HG02938 (cell line): ENCODE data around the gene RABL2B.
"Not testable (repeated sequence)": the region's sequence is repeated elsewhere in the genome, so short reads cannot be mapped to it uniquely, and the experiment has no call there.

Source experiments
- ATAC-seq: cut with Tn5 transposase; IDR thresholded peaks from one replicate; pipeline ENCODE4 v1.9.1; 2021; ENCODE audit warnings: mild to moderate bottlenecking, moderate library complexity; ENCODE audit not compliant: unreplicated experiment

The RABL2B gene

GRCh38 chr22:50783033-50783879, at the start of gene RABL2B:
RABL2B (minus strand) TSS chr22:50783636; CDS start chr22:50782294, 1,342 bp downstream.
- peak; percentile 95 for ATAC-seq

GRCh38 chr22:50786936-50787335, 3.5 kb upstream of the RABL2B start:
- ATAC-seq = not testable (repeated sequence)

DNA sequence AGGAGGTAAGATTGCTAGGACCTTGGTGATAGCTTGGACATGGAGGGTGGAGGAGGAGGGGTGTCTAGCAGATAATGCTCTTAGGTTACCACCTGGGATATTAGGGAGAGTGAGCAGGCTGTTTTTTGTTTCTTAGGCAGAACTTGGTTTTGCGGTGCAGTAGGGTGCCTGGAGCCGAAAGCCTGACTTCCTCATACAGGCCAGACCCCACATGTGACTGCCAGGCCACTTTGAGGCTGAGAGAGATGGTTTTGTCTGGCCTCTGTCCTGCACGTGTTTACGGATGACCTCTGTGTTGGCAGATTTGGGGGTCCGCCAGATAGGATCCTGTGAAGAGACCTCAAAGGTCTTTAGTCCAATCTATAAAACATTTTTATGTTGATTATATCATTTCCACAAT, 1.9 kb upstream of the RABL2B start:
- not testable (repeated sequence) for ATAC-seq

GRCh38 chr22:50783880-50784276, 442 bp upstream of the RABL2B start:
- ATAC-seq = peak; percentile 8

GRCh38 chr22:50782253-50782652, 1.2 kb downstream of the RABL2B start:
- ATAC-seq = not testable (repeated sequence)

DNA sequence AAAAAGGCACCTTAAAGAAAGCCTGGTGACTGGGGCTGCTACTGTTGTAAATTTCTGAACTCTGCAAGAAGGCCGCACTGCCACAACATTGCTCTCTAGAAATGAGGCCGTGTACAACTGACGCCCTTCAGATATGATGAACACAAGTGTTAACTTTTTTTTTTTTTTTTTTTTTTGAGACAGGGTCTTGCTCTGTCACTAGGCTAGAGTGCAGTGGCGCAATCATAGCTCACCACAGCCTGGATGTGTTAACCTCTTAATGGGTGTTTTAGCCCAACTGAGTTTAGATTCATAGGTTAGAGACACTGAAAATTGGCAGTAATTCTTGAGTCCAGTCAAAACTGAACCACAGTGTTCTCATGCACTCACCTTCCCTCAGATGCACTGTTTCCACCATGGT, 3.2 kb downstream of the RABL2B start:
- ATAC-seq = not testable (repeated sequence)

DNA sequence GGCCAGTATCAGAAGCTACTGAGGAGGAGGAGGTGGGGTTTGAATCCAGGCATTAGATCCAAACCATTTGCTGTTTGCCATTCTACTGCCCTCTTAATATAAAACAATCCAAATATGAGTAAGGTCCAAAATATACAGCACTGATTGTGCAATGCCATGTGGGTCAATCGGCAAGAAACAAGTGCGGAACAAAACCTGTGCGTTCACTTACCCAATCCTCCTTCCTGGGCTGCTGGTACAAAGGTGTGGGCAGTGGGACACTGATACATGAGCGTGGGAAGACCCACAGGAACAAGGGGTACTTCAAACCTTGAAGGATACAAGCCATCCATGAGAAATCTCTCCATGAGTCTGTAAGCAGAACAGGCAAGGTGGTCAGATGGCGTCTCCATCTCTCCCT, 5.8 kb downstream of the RABL2B start:
- ATAC-seq = not testable (repeated sequence)

DNA sequence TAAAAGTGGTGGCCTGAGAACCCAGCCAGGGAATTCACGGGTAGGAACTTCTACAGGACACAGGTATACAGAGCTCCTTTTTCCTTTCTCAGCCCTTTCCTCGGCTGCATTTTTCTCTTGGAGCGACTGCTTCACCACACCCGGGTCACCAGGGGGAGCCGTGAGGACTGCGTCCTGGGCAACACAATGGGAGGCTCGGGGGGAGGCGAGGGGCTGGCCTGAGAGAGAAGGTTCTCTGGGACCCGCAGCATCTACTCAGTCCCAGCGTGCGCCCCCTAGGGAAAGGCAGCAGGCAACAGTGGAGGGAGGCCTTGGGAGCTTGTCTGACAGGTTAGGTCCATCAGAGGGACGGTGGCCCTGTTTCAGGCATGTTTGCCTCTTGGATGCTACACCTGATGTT, 8.3 kb downstream of the RABL2B start:
- not testable (repeated sequence) for ATAC-seq

DNA sequence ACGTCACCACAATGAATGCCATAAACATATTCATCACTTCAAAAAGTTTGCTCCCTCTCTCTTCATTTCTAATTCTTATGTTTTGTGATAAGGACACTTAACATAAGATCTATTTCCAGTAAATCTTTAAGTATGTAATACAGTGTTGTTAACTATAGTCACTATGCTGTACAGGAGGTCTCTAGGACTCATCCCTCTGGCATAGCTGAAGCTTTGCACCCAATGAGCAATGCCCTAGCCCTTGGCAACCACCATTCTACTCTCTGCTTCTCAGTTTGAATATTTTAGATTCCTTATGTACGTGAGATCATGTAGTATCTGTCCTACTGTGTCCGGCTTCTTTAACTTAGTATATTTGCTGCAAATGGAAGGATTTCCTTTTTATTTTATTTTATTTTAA, 19.1 kb downstream of the RABL2B start:
- ATAC-seq = not testable (repeated sequence)

DNA sequence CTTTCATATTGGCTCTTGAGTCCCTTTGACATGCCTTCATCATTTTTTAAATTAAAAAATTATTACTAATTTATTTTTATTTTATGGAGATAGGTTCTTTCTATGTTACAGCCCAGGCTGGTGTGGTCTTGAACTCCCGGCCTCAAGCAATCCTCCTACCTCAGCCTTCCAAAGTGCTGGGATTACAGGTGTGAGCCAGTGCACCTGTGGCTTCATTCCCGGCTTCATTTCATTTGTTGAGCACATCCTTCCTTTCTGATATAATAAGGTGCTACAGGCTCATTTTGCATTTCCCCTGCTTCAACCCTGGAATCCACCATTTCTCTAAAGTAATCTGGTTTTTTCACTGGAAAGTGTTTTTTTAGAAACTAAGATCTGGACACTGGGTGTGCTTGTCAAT, 21.6 kb downstream of the RABL2B start:
- ATAC-seq = not testable (repeated sequence)

GRCh38 chr22:50759597-50760341, 23.7 kb downstream of the RABL2B start:
- not testable (repeated sequence) for ATAC-seq

- ATAC-seq = not testable (repeated sequence)
These were observed 26.4 kb downstream of the RABL2B start for GRCh38 chr22:50756949-50757491.

DNA sequence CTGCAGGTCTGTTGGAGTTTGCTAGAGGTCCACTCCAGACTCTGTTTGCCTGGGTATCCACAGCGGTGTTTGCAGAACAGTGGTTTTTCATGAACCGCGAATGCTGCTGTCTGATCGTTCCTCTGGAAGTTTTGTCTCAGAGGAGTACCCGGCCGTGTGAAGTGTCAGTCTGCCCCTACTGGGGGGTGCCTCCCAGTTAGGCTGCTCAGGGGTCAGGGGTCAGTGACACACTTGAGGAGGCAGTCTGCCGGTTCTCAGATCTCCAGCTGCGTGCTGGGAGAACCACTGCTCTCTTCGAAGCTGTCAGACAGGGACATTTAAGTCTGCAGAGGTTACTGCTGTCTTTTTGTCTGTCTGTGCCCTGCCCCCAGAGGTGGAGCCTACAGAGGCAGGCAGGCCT, 27.0 kb downstream of the RABL2B start:
- ATAC-seq = not testable (repeated sequence)

DNA sequence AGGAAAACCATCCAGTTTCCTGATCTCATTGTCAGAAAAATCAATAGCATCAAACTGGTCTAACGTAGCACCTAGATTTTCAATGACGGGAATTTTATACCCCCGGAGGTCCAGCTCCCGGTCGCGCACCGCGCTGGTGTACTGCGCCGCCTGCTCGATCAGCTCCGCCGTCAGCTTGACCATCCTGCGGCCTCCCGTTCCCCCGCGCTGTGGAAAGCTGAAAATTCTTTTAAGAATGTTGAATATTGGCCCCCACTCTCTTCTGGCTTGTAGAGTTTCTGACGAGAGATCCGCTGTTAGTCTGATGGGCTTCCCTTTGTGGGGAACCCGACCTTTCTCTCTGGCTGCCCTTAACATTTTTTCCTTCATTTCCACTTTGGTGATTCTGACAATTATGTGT, 28.2 kb downstream of the RABL2B start:
- not testable (repeated sequence) for ATAC-seq

DNA sequence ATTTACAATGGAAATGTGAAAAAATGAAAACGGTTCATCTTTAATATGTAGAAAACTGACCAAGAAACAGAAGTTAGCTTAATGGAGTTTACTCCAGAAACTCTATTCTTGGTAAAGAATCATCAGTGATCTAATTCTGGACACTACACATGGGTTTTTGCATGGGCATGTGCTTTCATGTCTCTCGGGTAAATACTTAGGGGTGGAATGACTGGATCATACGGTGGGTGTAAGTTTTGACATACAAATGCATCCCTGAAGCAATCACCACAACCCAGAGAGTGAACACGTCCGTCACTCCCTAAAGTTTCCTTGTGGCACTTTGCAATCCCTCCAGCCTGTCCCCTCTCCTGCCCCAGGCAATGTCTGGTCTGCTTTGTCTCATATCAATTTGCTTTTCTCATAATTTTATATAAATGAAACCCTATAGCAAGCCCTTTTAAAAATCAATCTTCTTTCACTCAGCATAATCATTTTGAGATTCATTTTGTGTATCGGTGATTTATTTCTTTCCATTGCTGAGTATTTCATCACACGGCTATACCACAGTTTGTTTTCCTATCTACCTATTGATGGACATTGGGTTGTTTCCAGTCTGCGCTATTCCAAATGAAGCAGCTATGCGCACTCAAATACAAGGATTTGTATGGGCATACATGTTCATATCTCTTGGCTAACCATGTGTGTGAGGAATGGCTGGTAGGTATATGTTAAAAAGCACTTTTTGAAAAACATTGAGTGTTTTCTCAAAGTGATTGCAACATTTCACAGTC, 33.9 kb downstream of the RABL2B start:
- not testable (repeated sequence) for ATAC-seq

- not testable (repeated sequence) for ATAC-seq
These were observed 34.8 kb downstream of the RABL2B start for GRCh38 chr22:50748630-50749029.

- ATAC-seq = not testable (repeated sequence)
These were observed 35.9 kb downstream of the RABL2B start for GRCh38 chr22:50747521-50747920.

- ATAC-seq = not testable (repeated sequence)
These were observed 39.0 kb downstream of the RABL2B start for GRCh38 chr22:50744424-50744823.

DNA sequence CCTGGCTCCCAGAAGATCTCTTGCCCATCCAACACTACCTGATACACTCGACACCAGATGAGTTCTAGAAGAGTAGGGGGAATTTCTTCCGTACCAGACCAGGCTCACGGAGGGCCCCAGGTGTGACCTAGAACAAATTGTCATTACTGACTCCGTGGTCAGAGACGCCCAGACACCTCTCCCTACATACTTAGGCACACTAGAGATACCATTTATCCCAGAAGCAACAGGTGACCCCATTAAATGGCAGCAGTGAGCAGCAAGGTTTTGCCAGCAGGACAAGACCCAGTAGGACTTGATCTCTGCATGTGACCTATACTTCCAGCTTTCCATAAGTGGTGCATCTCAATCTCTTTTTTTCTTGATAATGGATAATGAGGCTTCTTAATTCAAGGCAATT, 42.7 kb downstream of the RABL2B start:
- ATAC-seq = not testable (repeated sequence)

GRCh38 chr22:50739894-50740293, 43.5 kb downstream of the RABL2B start:
- ATAC-seq = no peak

DNA sequence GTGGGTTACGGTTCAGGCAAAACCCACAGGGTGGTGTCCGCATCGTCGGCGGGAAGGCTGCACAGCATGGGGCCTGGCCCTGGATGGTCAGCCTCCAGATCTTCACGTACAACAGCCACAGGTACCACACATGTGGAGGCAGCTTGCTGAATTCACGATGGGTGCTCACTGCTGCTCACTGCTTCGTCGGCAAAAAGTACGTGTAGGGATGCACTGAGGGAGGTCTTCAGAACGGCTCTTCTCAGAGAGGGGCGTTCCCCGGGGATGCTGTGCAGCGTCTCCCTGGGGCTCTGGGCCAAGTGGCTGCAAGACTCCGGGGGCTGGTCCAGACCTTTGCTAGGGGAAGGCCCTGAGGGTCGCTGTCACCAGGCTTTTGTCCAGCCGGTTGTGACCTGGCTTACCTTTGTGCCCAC, 44.2 kb downstream of the RABL2B start:
- no peak for ATAC-seq
